Peyer's patch (tissue), 4 donors: ENCODE data around the gene CA5A. TPM values are rescaled to one million over a fixed set of nuclear protein-coding genes. Genes with fewer than 3 reads are reported as not detected.

Experiments used
- DNase-seq, 3 donors: peaks; one replicate each; pipeline ENCODE4 v3.0.0-alpha.2; 2017 to 2019
- H3K27ac ChIP-seq, 4 donors: fragments of 200-600 bp; sonication (generic); one replicate each; pipeline ENCODE4 v1.5.1; 2016 to 2019
- H3K27me3 ChIP-seq, 2 donors: fragments of 200-600 bp; sonication (generic); one replicate each; pipeline ENCODE4 v1.5.1; 2019
- H3K36me3 ChIP-seq, 3 donors: fragments of 200-600 bp; sonication (generic); one replicate each; pipeline ENCODE4 v1.5.1; 2016 to 2019
- H3K4me1 ChIP-seq, 4 donors: fragments of 200-600 bp; sonication (generic); one replicate each; pipeline ENCODE4 v1.5.1; 2016 to 2019
- H3K4me3 ChIP-seq, 4 donors: fragments of 200-600 bp; sonication (generic); 1 replicate in 3 of 4; 2 replicates in 1 of 4; pipeline ENCODE4 v1.5.1; 2016 to 2019; ENCODE audit warnings: mild to moderate bottlenecking in 1 of 4
- H3K9me3 ChIP-seq, 4 donors: fragments of 200-600 bp; sonication (generic); one replicate each; pipeline ENCODE4 v1.5.1; 2016 to 2019; ENCODE audit warnings: mild to moderate bottlenecking in 1 of 4
- CTCF ChIP-seq, 6 experiments: fragments of 450-650 bp in 4 of 6; fragments of 200-600 bp in 2 of 6; sonication (generic) in 1 of 6; IDR thresholded peaks; one replicate each; pipeline ENCODE4 v1.5.1; 2017 to 2019; ENCODE audit warnings: antibody characterized with exemption in 6 of 6, mild to moderate bottlenecking in 3 of 6, moderate library complexity in 1 of 6
- POLR2A ChIP-seq, 2 donors: fragments of 450-650 bp; IDR thresholded peaks; one replicate each; pipeline ENCODE4 v1.5.1; 2017; ENCODE audit warnings: antibody characterized with exemption in 2 of 2, mild to moderate bottlenecking in 2 of 2, moderate library complexity in 2 of 2
- total RNA-seq, 4 donors: library from RNA; depleted of rRNA; stranded (reverse); fragments of >200 nt; gene quantifications; one replicate each; pipeline ENCODE4 v1.1.0, GENCODE V29; 2016

CA5A gene
- total RNA-seq, 4 donors from 2014 or later, result not detected

GRCh38 chr16:87950765-87951551 is 14.6 kb upstream of the CA5A start, which contains the start of gene BANP:
TSS of gene BANP (plus strand) at chr16:87951434. CDS start at chr16:87975116, 23,682 bp downstream.
- no peaks in the 10 kb centered on the region for H3K36me3 ChIP-seq
- peak in 1 of 2 donors; percentile 51 for TF ChIP-seq POLR2A (IDR thresholded peaks at IDR 0.05)
- peak; percentile 57 to 73 (median 68) for TF ChIP-seq CTCF (IDR thresholded peaks at IDR 0.05)

GRCh38 chr16:87949071-87949744 is 12.9 kb upstream of the CA5A start:
- H3K27me3 ChIP-seq, result no peaks in the 10 kb centered on the region
- H3K27ac ChIP-seq, result no peak overlapping the region
- no peak overlapping the region for H3K4me3 ChIP-seq
- TF ChIP-seq CTCF (IDR thresholded peaks at IDR 0.05), result no peak
- TF ChIP-seq POLR2A (IDR thresholded peaks at IDR 0.05), result no peak
- DNase-seq, result peak in 2 of 3 donors; percentile 68 to 69
- H3K36me3 ChIP-seq, result no peaks in the 10 kb centered on the region
- H3K4me1 ChIP-seq, result peaks cover 0 to 39% (median 9%) of the 10 kb centered on the region in 4 donors
- no peaks in the 10 kb centered on the region for H3K9me3 ChIP-seq

More at GRCh38 chr16:87950765-87951551, 14.6 kb upstream of the CA5A start, which contains the start of gene BANP:
- H3K9me3 ChIP-seq, result no peaks in the 10 kb centered on the region
- H3K4me3 ChIP-seq, result peak within 1 kb of the TSS; percentile 86 to 99 (median 98)
- peak within 1 kb of the TSS; percentile 96 to 98 (median 98) for H3K27ac ChIP-seq
- DNase-seq, result peak; percentile 96 to 99 (median 99)
- no peaks in the 10 kb centered on the region for H3K27me3 ChIP-seq
- peaks cover 0 to 44% (median 16%) of the 10 kb centered on the region in 4 donors for H3K4me1 ChIP-seq

- H3K27ac ChIP-seq, result peak overlapping the region in 3 of 4 donors; percentile 25 to 43 (median 25)
- no peak for DNase-seq
- no peaks in the 10 kb centered on the region for H3K27me3 ChIP-seq
- H3K9me3 ChIP-seq, result no peaks in the 10 kb centered on the region
- no peaks in the 10 kb centered on the region for H3K36me3 ChIP-seq
- TF ChIP-seq POLR2A (IDR thresholded peaks at IDR 0.05) (no peak), CTCF (IDR thresholded peaks at IDR 0.05) (no peak)
- H3K4me3 ChIP-seq, result no peak overlapping the region
- peaks cover 0 to 38% (median 9%) of the 10 kb centered on the region in 4 donors for H3K4me1 ChIP-seq
Measured at GRCh38 chr16:87948735-87949070, 12.4 kb upstream of the CA5A start.

GRCh38 chr16:87948119-87948545 is 11.8 kb upstream of the CA5A start:
- H3K36me3 ChIP-seq, result no peaks in the 10 kb centered on the region
- H3K4me3 ChIP-seq, result no peak overlapping the region
- H3K27ac ChIP-seq, result peak overlapping the region; percentile 25 to 70 (median 34)
- no peaks in the 10 kb centered on the region for H3K27me3 ChIP-seq
- peak in 1 of 3 donors; percentile 38 for DNase-seq
- TF ChIP-seq POLR2A (IDR thresholded peaks at IDR 0.05) (no peak), CTCF (IDR thresholded peaks at IDR 0.05) (no peak)
- peaks cover 0 to 33% (median 8%) of the 10 kb centered on the region in 4 donors for H3K4me1 ChIP-seq
- no peaks in the 10 kb centered on the region for H3K9me3 ChIP-seq

GRCh38 chr16:87947356-87948118 is 11.2 kb upstream of the CA5A start:
- no peaks in the 10 kb centered on the region for H3K36me3 ChIP-seq
- no peaks in the 10 kb centered on the region for H3K9me3 ChIP-seq
- H3K4me3 ChIP-seq, result no peak overlapping the region
- TF ChIP-seq POLR2A (IDR thresholded peaks at IDR 0.05), result no peak
- TF ChIP-seq CTCF (IDR thresholded peaks at IDR 0.05), result no peak
- no peaks in the 10 kb centered on the region for H3K27me3 ChIP-seq
- no peak for DNase-seq
- H3K27ac ChIP-seq, result peak overlapping the region; percentile 25 to 70 (median 38)
- H3K4me1 ChIP-seq, result peaks cover 0 to 27% (median 5%) of the 10 kb centered on the region in 4 donors
